ENCODE results near the gene ABHD4.

ABHD4 gene

GRCh38 chr14:22598099-22598895, at the start of gene ABHD4:
Gene ABHD4 (plus strand): TSS chr14:22598300. CDS start chr14:22598307, 7 bp downstream.
- H3K4me2 ChIP-seq (ENCODE audit: low read length), result peak within 1 kb of the TSS; percentile 81
- no peak for TF ChIP-seq CTCF (IDR thresholded peaks at IDR 0.05; ENCODE audit: low read depth, low read length)
- TF ChIP-seq EZH2phosphoT487 (IDR thresholded peaks at IDR 0.05; ENCODE audit: low read depth), result no peak
- H3K79me2 ChIP-seq (ENCODE audit: low read length), result no peaks in the 10 kb centered on the region
- no peaks in the 10 kb centered on the region for H3K36me3 ChIP-seq (replicated peaks; ENCODE audit: low read depth, low read length)
- no peaks in the 10 kb centered on the region for H3K9me3 ChIP-seq (ENCODE audit: insufficient read depth, low read length)
- H3K4me3 ChIP-seq (ENCODE audit: low read length), result peak within 1 kb of the TSS; percentile 90
- H2AFZ ChIP-seq (ENCODE audit: low read depth, low read length), result peak within 1 kb of the TSS; percentile 88
- H3K27me3 ChIP-seq (ENCODE audit: low read depth, low read length), result peaks cover 5% of the 10 kb centered on the region
- H3K9ac ChIP-seq (ENCODE audit: low read length), result peak within 1 kb of the TSS; percentile 69
- H3K4me1 ChIP-seq (ENCODE audit: low read length), result peaks cover 23% of the 10 kb centered on the region
- H3K27ac ChIP-seq (ENCODE audit: low read length), result no peak within 1 kb of the TSS
- no peaks in the 10 kb centered on the region for H4K20me1 ChIP-seq (ENCODE audit: insufficient read depth, low read length)

- Histone ChIP-seq H3K27ac (ENCODE audit: low read length) (peak overlapping the region; percentile 71), H3K27me3 (ENCODE audit: low read depth, low read length) (no peaks in the 10 kb centered on the region), H3K36me3 (replicated peaks; ENCODE audit: low read depth, low read length) (no peaks in the 10 kb centered on the region), H3K4me3 (ENCODE audit: low read length) (no peak overlapping the region), H4K20me1 (ENCODE audit: insufficient read depth, low read length) (no peaks in the 10 kb centered on the region), H3K9ac (ENCODE audit: low read length) (peak overlapping the region; percentile 46; the same call in 1 of the 2 replicates), H2AFZ (ENCODE audit: low read depth, low read length) (peak overlapping the region; percentile 80), H3K4me2 (ENCODE audit: low read length) (peak overlapping the region; percentile 60), H3K4me1 (ENCODE audit: low read length) (peaks cover 45% of the 10 kb centered on the region), H3K9me3 (ENCODE audit: insufficient read depth, low read length) (no peaks in the 10 kb centered on the region), H3K79me2 (ENCODE audit: low read length) (no peaks in the 10 kb centered on the region)
- TF ChIP-seq CTCF (IDR thresholded peaks at IDR 0.05; ENCODE audit: low read depth, low read length) (no peak), EZH2phosphoT487 (IDR thresholded peaks at IDR 0.05; ENCODE audit: low read depth) (no peak)
Measured at GRCh38 chr14:22549324-22549962, 48.7 kb upstream of the ABHD4 start.

- H2AFZ ChIP-seq (ENCODE audit: low read depth, low read length), result peak overlapping the region; percentile 80
- peak overlapping the region; percentile 71 for H3K27ac ChIP-seq (ENCODE audit: low read length)
- H3K36me3 ChIP-seq (replicated peaks; ENCODE audit: low read depth, low read length), result no peaks in the 10 kb centered on the region
- no peaks in the 10 kb centered on the region for H3K27me3 ChIP-seq (ENCODE audit: low read depth, low read length)
- H4K20me1 ChIP-seq (ENCODE audit: insufficient read depth, low read length), result no peaks in the 10 kb centered on the region
- H3K4me1 ChIP-seq (ENCODE audit: low read length), result peaks cover 52% of the 10 kb centered on the region
- peak overlapping the region; percentile 46 for H3K9ac ChIP-seq (ENCODE audit: low read length)
- peak overlapping the region; percentile 33; the same call in 1 of the 2 replicates for H3K4me3 ChIP-seq (ENCODE audit: low read length)
- H3K4me2 ChIP-seq (ENCODE audit: low read length), result peak overlapping the region; percentile 60
- no peak for TF ChIP-seq CTCF (IDR thresholded peaks at IDR 0.05; ENCODE audit: low read depth, low read length)
- TF ChIP-seq EZH2phosphoT487 (IDR thresholded peaks at IDR 0.05; ENCODE audit: low read depth), result no peak
- no peaks in the 10 kb centered on the region for H3K9me3 ChIP-seq (ENCODE audit: insufficient read depth, low read length)
- H3K79me2 ChIP-seq (ENCODE audit: low read length), result no peaks in the 10 kb centered on the region
Measured at GRCh38 chr14:22549981-22550673, 48.0 kb upstream of the ABHD4 start.

- H3K4me2 ChIP-seq (ENCODE audit: low read length), result no peak overlapping the region
- H2AFZ ChIP-seq (ENCODE audit: low read depth, low read length), result no peak overlapping the region
- H3K36me3 ChIP-seq (replicated peaks; ENCODE audit: low read depth, low read length), result no peaks in the 10 kb centered on the region
- no peak overlapping the region for H3K9ac ChIP-seq (ENCODE audit: low read length)
- no peaks in the 10 kb centered on the region for H3K79me2 ChIP-seq (ENCODE audit: low read length)
- no peaks in the 10 kb centered on the region for H4K20me1 ChIP-seq (ENCODE audit: insufficient read depth, low read length)
- TF ChIP-seq CTCF (IDR thresholded peaks at IDR 0.05; ENCODE audit: low read depth, low read length), result no peak
- no peak for TF ChIP-seq EZH2phosphoT487 (IDR thresholded peaks at IDR 0.05; ENCODE audit: low read depth)
- H3K27me3 ChIP-seq (ENCODE audit: low read depth, low read length), result no peaks in the 10 kb centered on the region
- no peaks in the 10 kb centered on the region for H3K9me3 ChIP-seq (ENCODE audit: insufficient read depth, low read length)
- H3K4me3 ChIP-seq (ENCODE audit: low read length), result no peak overlapping the region
- H3K4me1 ChIP-seq (ENCODE audit: low read length), result peaks cover 63% of the 10 kb centered on the region
- H3K27ac ChIP-seq (ENCODE audit: low read length), result no peak overlapping the region
Measured at GRCh38 chr14:22551605-22551997, 46.5 kb upstream of the ABHD4 start.

Measured in OCI-LY3 (cell line).